NB4 (cell line): ENCODE data around the gene DHX34.

ENCODE experiments used
- DNase-seq: peaks from one replicate; pipeline ENCODE4 v3.0.0; 2010; ENCODE audit warnings: low read depth
- H3K4me3 ChIP-seq: one replicate; pipeline ENCODE4 v1.5.1; 2011; ENCODE audit warnings: mild to moderate bottlenecking, low read depth, low read length, moderate library complexity
- CTCF ChIP-seq: IDR thresholded peaks from one replicate; pipeline ENCODE4 v1.5.1; 2012; ENCODE audit warnings: low read depth, low read length
- MAX ChIP-seq: IDR thresholded peaks from 2 replicates; pipeline ENCODE4 v1.6.1; 2011; ENCODE audit warnings: low read depth, low read length
- MYC ChIP-seq: IDR thresholded peaks from 2 replicates; pipeline ENCODE4 v1.6.1; 2011; ENCODE audit warnings: low read depth, low read length
- POLR2A ChIP-seq: IDR thresholded peaks from 2 replicates; pipeline ENCODE4 v1.6.1; 2011; ENCODE audit warnings: mild to moderate bottlenecking; ENCODE audit not compliant: insufficient read length; ENCODE audit errors: extremely low read depth

Gene DHX34

GRCh38 chr19:47391510-47392223 lies 42.6 kb downstream of the DHX34 start:
- no peak overlapping the region for H3K4me3 ChIP-seq
- DNase-seq = peak; percentile 95
- TF ChIP-seq MAX (0 out of 2 replicates have a peak, but pooled peaks have one; percentile 29), MYC (0 out of 2 replicates have a peak, but pooled peaks have one; percentile 1), CTCF (peak; percentile 100), POLR2A (no peak)

- no peak for TF ChIP-seq CTCF
- TF ChIP-seq POLR2A = no peak
- TF ChIP-seq MYC = no peak
- no peak for TF ChIP-seq MAX
- peak; percentile 25 for DNase-seq
- H3K4me3 ChIP-seq = no peak overlapping the region
Observed at GRCh38 chr19:47398707-47399597, 49.8 kb downstream of the DHX34 start.

GRCh38 chr19:47402504-47402903 lies 53.4 kb downstream of the DHX34 start:
- H3K4me3 ChIP-seq = no peak overlapping the region
- TF ChIP-seq POLR2A (no peak), CTCF (no peak), MYC (no peak), MAX (no peak)
- DNase-seq = peak; percentile 35

GRCh38 chr19:47404334-47405196 lies 55.5 kb downstream of the DHX34 start:
- no peak overlapping the region for H3K4me3 ChIP-seq
- TF ChIP-seq MAX (peak; percentile 66; the same call in 1 of the 2 replicates), CTCF (no peak)
- DNase-seq = peak; percentile 50

- H3K4me3 ChIP-seq = no peak overlapping the region
- DNase-seq = peak; percentile 24
- TF ChIP-seq MAX (no peak), MYC (no peak), POLR2A (no peak), CTCF (no peak)
Observed at GRCh38 chr19:47405197-47405550, 56.1 kb downstream of the DHX34 start.
